ENCODE results near the gene PUS1. TPM values are rescaled to one million over a fixed set of nuclear protein-coding genes. Genes with fewer than 3 reads are reported as not detected.

The PUS1 gene
- total and polyA plus RNA-seq, 2 donors from 2014 or later, result 16.1 to 28.8 TPM

DNA sequence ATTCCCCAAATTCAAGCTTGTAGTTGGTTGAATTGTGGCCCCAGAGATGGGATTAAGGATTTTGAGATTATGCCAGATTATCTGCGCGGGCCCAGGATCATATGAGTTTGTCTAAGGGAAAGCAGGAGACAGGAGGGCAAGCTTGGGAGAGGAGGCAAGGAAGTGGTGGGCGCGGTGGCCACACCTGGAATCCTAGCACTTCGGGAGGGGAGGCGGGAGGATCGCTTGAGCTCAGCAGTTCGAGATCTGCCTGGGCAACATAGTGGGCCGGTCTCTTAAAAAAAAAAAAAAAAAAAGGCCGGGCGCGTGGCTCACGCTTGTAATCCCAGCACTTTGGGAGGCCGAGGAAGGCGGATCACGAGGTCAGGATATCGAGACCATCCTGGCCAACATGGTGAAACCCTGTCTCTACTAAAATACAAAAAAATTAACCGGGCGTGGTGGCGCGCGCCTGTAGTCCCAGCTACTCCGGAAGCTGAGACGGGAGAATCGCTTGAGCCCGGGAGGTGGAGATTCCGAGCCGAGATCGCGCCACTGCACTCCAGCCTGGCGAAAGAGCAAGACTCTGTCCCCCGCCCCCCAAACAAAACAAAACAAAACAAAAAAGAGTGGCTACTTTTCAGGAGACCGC is 881 bp upstream of the PUS1 start:
- Histone ChIP-seq H3K9ac (ENCODE audit: low read length in 3 of 3) (peak overlapping the region in 2 of 3 donors; percentile 32 to 55), H3K27me3 (ENCODE audit: control insufficient read depth, insufficient read depth, low read length) (no peaks in the 10 kb centered on the region), H3K36me3 (ENCODE audit: control insufficient read depth in 2 of 3, insufficient read depth in 3 of 3, low read length in 3 of 3) (peaks cover 2 to 13% (median 9%) of the 10 kb centered on the region in 3 donors), H3K9me3 (ENCODE audit: control insufficient read depth in 2 of 3, insufficient read depth in 1 of 3, low read length in 3 of 3) (no peaks in the 10 kb centered on the region), H3K4me3 (ENCODE audit: low read length in 3 of 3) (peak overlapping the region; percentile 20 to 64 (median 28)), H3K4me1 (ENCODE audit: control insufficient read depth in 2 of 3, insufficient read depth in 2 of 3, low read depth in 1 of 3, low read length in 3 of 3) (peaks cover 0 to 6% (median 4%) of the 10 kb centered on the region in 3 donors), H3K27ac (ENCODE audit: low read depth in 2 of 2, low read length in 2 of 2) (peak overlapping the region; percentile 57 to 81)
- FAIRE-seq, result no peak
- DNase-seq, result no peak
- intact Hi-C loops (cut with DNase I), result no loop called here
- TF ChIP-seq, protein P1, sequence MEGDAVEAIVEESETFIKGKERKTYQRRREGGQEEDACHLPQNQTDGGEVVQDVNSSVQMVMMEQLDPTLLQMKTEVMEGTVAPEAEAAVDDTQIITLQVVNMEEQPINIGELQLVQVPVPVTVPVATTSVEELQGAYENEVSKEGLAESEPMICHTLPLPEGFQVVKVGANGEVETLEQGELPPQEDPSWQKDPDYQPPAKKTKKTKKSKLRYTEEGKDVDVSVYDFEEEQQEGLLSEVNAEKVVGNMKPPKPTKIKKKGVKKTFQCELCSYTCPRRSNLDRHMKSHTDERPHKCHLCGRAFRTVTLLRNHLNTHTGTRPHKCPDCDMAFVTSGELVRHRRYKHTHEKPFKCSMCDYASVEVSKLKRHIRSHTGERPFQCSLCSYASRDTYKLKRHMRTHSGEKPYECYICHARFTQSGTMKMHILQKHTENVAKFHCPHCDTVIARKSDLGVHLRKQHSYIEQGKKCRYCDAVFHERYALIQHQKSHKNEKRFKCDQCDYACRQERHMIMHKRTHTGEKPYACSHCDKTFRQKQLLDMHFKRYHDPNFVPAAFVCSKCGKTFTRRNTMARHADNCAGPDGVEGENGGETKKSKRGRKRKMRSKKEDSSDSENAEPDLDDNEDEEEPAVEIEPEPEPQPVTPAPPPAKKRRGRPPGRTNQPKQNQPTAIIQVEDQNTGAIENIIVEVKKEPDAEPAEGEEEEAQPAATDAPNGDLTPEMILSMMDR (IDR thresholded peaks at IDR 0.05; ENCODE audit: borderline replicate concordance, extremely low read depth, insufficient read depth), result no peak

DNA sequence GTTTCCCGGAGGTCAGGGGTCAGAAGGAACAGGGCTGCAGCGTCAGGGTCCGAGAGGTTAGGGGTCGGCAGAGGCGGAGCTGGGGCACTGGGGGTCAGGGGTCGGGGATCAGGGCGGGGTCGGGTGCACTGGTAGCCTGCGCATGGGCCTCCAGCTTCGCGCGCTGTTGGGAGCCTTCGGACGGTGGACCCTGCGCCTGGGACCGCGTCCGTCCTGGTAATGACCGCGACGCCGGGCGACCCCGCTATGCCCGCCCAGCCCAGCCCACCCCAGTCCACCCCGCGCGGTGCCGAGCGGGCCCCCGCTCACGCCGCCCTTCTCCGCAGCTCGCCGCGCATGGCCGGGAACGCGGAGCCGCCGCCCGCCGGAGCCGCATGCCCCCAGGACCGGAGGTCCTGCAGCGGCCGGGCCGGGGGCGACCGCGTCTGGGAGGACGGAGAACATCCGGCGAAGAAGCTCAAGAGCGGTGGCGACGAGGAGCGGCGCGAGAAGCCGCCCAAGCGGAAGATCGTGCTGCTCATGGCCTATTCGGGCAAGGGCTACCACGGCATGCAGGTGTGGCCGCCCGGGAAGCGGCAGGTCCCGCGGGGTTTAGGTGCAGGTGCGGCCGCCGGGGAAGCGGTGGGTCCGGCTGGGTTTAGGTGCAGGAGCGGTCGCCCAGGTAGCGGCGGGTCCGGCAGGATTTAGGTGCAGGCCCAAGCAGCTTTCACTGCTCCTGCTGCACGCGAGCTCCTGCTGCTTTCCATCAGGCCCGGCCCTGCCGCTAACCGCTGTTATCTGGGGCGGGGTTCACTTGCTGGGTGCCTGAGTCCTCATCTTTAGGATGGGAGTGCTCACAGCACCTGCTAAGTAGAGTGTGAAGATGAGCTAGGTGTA is 743 bp downstream of the PUS1 start:
- peak overlapping the region; percentile 47 to 75 (median 70) for H3K4me3 ChIP-seq (ENCODE audit: low read length in 3 of 3)
- H3K36me3 ChIP-seq (ENCODE audit: control insufficient read depth in 2 of 3, insufficient read depth in 3 of 3, low read length in 3 of 3), result peaks cover 2 to 22% (median 16%) of the 10 kb centered on the region in 3 donors
- H3K27ac ChIP-seq (ENCODE audit: low read depth in 2 of 2, low read length in 2 of 2), result no peak overlapping the region
- no peaks in the 10 kb centered on the region for H3K9me3 ChIP-seq (ENCODE audit: control insufficient read depth in 2 of 3, insufficient read depth in 1 of 3, low read length in 3 of 3)
- intact Hi-C loops (cut with DNase I), result no loop called here
- H3K4me1 ChIP-seq (ENCODE audit: control insufficient read depth in 2 of 3, insufficient read depth in 2 of 3, low read depth in 1 of 3, low read length in 3 of 3), result peaks cover 0 to 6% (median 4%) of the 10 kb centered on the region in 3 donors
- DNase-seq (peak; percentile 17 to 81 (median 35)), FAIRE-seq (no peak)
- H3K9ac ChIP-seq (ENCODE audit: low read length in 3 of 3), result peak overlapping the region in 1 of 3 donors; percentile 34
- no peaks in the 10 kb centered on the region for H3K27me3 ChIP-seq (ENCODE audit: control insufficient read depth, insufficient read depth, low read length)
- TF ChIP-seq, protein P1 (IDR thresholded peaks at IDR 0.05; ENCODE audit: borderline replicate concordance, extremely low read depth, insufficient read depth), result no peak

DNA sequence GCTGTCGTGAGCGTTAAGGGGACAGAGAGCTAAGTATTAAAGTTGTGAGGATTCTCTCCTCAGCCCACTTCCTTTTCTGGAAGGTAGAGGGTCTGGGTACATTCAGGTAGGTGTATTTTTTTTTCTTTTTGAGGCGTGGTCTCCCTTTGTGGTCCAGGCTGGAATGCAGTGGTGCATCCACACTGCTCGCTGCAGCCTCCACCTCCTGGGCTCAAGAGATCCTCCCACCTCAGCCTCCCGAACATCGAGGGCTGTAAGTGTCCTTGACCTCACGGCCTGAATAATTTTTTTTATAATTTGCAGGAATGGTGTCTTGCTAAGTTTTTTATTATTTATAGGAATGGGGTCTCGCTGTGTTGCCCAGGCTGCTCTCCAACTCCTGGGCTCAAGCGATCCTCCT is 1.4 kb downstream of the PUS1 start:
- H3K9ac ChIP-seq (ENCODE audit: low read length in 3 of 3), result no peak overlapping the region
- intact Hi-C loops (cut with DNase I), result no loop called here
- peaks cover 0 to 6% (median 4%) of the 10 kb centered on the region in 3 donors for H3K4me1 ChIP-seq (ENCODE audit: control insufficient read depth in 2 of 3, insufficient read depth in 2 of 3, low read depth in 1 of 3, low read length in 3 of 3)
- FAIRE-seq (no peak), DNase-seq (no peak)
- no peak overlapping the region for H3K27ac ChIP-seq (ENCODE audit: low read depth in 2 of 2, low read length in 2 of 2)
- H3K9me3 ChIP-seq (ENCODE audit: control insufficient read depth in 2 of 3, insufficient read depth in 1 of 3, low read length in 3 of 3), result no peaks in the 10 kb centered on the region
- H3K27me3 ChIP-seq (ENCODE audit: control insufficient read depth, insufficient read depth, low read length), result no peaks in the 10 kb centered on the region
- TF ChIP-seq, protein P1 (IDR thresholded peaks at IDR 0.05; ENCODE audit: borderline replicate concordance, extremely low read depth, insufficient read depth), result no peak
- H3K4me3 ChIP-seq (ENCODE audit: low read length in 3 of 3), result peak overlapping the region in 2 of 3 donors; percentile 21 to 42
- H3K36me3 ChIP-seq (ENCODE audit: control insufficient read depth in 2 of 3, insufficient read depth in 3 of 3, low read length in 3 of 3), result peaks cover 2 to 22% (median 19%) of the 10 kb centered on the region in 3 donors

Measured in kidney (tissue), 14 donors.